Mucosa of rectum (tissue), 2 donors: ENCODE results near the gene CRIP3.

Experiments
- H3K27ac ChIP-seq, 2 donors: one replicate each; pipeline ENCODE4 v1.7.0; 2013; ENCODE audit warnings: inconsistent platforms in 2 of 2, low read depth in 2 of 2, low read length in 2 of 2
- H3K27me3 ChIP-seq, 2 donors: one replicate each; pipeline ENCODE4 v1.7.0; 2013; ENCODE audit warnings: low read length in 2 of 2; ENCODE audit not compliant: control insufficient read depth in 2 of 2, insufficient read depth in 2 of 2
- H3K36me3 ChIP-seq, 2 donors: one replicate each; pipeline ENCODE4 v1.7.0; 2013; ENCODE audit warnings: low read length in 2 of 2; ENCODE audit not compliant: control insufficient read depth in 2 of 2, insufficient read depth in 2 of 2
- H3K4me1 ChIP-seq, 2 donors: one replicate each; pipeline ENCODE4 v1.7.0; 2013; ENCODE audit warnings: low read length in 2 of 2, mild to moderate bottlenecking in 1 of 2; ENCODE audit not compliant: control insufficient read depth in 2 of 2, insufficient read depth in 2 of 2
- H3K4me3 ChIP-seq, 2 donors: one replicate each; pipeline ENCODE4 v1.7.0; 2013; ENCODE audit warnings: low read length in 2 of 2
- H3K9ac ChIP-seq, 2 donors: one replicate each; pipeline ENCODE4 v1.7.0; 2013; ENCODE audit warnings: low read length in 2 of 2, low read depth in 1 of 2, mild to moderate bottlenecking in 1 of 2
- H3K9me3 ChIP-seq, 2 donors: one replicate each; pipeline ENCODE4 v1.7.0; 2013; ENCODE audit warnings: low read length in 2 of 2; ENCODE audit not compliant: control insufficient read depth in 2 of 2
- donor health status: healthy.
- donor health status: Normal muscosa, but diverticular disease.

CRIP3 gene

GRCh38 chr6:43265564-43265963, 43.1 kb downstream of the CRIP3 start:
- Histone ChIP-seq H3K4me1 (peaks cover 32 to 36% of the 10 kb centered on the region in 2 donors), H3K9me3 (no peaks in the 10 kb centered on the region), H3K27ac (no peak overlapping the region), H3K4me3 (no peak overlapping the region), H3K27me3 (peaks cover 0 to 3% of the 10 kb centered on the region in 2 donors), H3K9ac (no peak overlapping the region), H3K36me3 (no peaks in the 10 kb centered on the region)

- Histone ChIP-seq H3K36me3 (no peaks in the 10 kb centered on the region), H3K4me3 (no peak overlapping the region), H3K9me3 (no peaks in the 10 kb centered on the region), H3K27ac (no peak overlapping the region), H3K27me3 (peaks cover 0 to 3% of the 10 kb centered on the region in 2 donors), H3K4me1 (peaks cover 27 to 29% of the 10 kb centered on the region in 2 donors), H3K9ac (no peak overlapping the region)
These were observed 44.0 kb downstream of the CRIP3 start for GRCh38 chr6:43264599-43265145.

GRCh38 chr6:43263314-43264178, 45.1 kb downstream of the CRIP3 start:
- Histone ChIP-seq H3K27me3 (peaks cover 0 to 3% of the 10 kb centered on the region in 2 donors), H3K4me3 (no peak overlapping the region), H3K9me3 (no peaks in the 10 kb centered on the region), H3K27ac (no peak overlapping the region), H3K36me3 (no peaks in the 10 kb centered on the region), H3K9ac (peak overlapping the region in 1 of 2 donors; percentile 3), H3K4me1 (peaks cover 17 to 18% of the 10 kb centered on the region in 2 donors)

- Histone ChIP-seq H3K4me1 (peaks cover 10 to 11% of the 10 kb centered on the region in 2 donors), H3K9ac (peak overlapping the region in 1 of 2 donors; percentile 3), H3K27ac (no peak overlapping the region), H3K36me3 (no peaks in the 10 kb centered on the region), H3K9me3 (no peaks in the 10 kb centered on the region), H3K4me3 (no peak overlapping the region), H3K27me3 (no peaks in the 10 kb centered on the region)
These were observed 45.8 kb downstream of the CRIP3 start for GRCh38 chr6:43262780-43263313.

GRCh38 chr6:43262000-43262779, 46.4 kb downstream of the CRIP3 start:
- Histone ChIP-seq H3K27ac (no peak overlapping the region), H3K9me3 (no peaks in the 10 kb centered on the region), H3K36me3 (no peaks in the 10 kb centered on the region), H3K9ac (no peak overlapping the region), H3K4me3 (no peak overlapping the region), H3K27me3 (no peaks in the 10 kb centered on the region), H3K4me1 (peaks cover 4 to 5% of the 10 kb centered on the region in 2 donors)

GRCh38 chr6:43261198-43261597, 47.4 kb downstream of the CRIP3 start:
- Histone ChIP-seq H3K27me3 (no peaks in the 10 kb centered on the region), H3K4me1 (peaks cover 2 to 3% of the 10 kb centered on the region in 2 donors), H3K4me3 (no peak overlapping the region), H3K27ac (no peak overlapping the region), H3K9me3 (no peaks in the 10 kb centered on the region), H3K9ac (no peak overlapping the region), H3K36me3 (no peaks in the 10 kb centered on the region)

- Histone ChIP-seq H3K27ac (no peak overlapping the region), H3K9me3 (no peaks in the 10 kb centered on the region), H3K36me3 (no peaks in the 10 kb centered on the region), H3K27me3 (no peaks in the 10 kb centered on the region), H3K4me1 (peaks cover 2 to 3% of the 10 kb centered on the region in 2 donors), H3K9ac (no peak overlapping the region), H3K4me3 (no peak overlapping the region)
These were observed 47.8 kb downstream of the CRIP3 start for GRCh38 chr6:43260791-43261190.

- no peak overlapping the region for H3K4me3 ChIP-seq
- no peak overlapping the region for H3K27ac ChIP-seq
- H3K4me1 ChIP-seq, result peaks cover 2 to 3% of the 10 kb centered on the region in 2 donors
- H3K9me3 ChIP-seq, result no peaks in the 10 kb centered on the region
- no peak overlapping the region for H3K9ac ChIP-seq
- H3K36me3 ChIP-seq, result no peaks in the 10 kb centered on the region
- H3K27me3 ChIP-seq, result no peaks in the 10 kb centered on the region
These were observed 49.6 kb downstream of the CRIP3 start for GRCh38 chr6:43258807-43259686.

GRCh38 chr6:43258180-43258579, 50.4 kb downstream of the CRIP3 start:
- H3K9me3 ChIP-seq, result no peaks in the 10 kb centered on the region
- no peaks in the 10 kb centered on the region for H3K36me3 ChIP-seq
- no peak overlapping the region for H3K9ac ChIP-seq
- peaks cover under 1 to 3% of the 10 kb centered on the region in 2 donors for H3K4me1 ChIP-seq
- no peak overlapping the region for H3K27ac ChIP-seq
- H3K27me3 ChIP-seq, result peaks cover 0 to 2% of the 10 kb centered on the region in 2 donors
- H3K4me3 ChIP-seq, result no peak overlapping the region
